Astrocyte (in vitro differentiated cells and primary cell): Measurements from ENCODE around the gene RGPD3. TPM values are rescaled to one million over a fixed set of nuclear protein-coding genes. Genes with fewer than 3 reads are reported as not detected.

ENCODE experiments used
- total RNA-seq: library from RNA; stranded (reverse); gene quantifications from 2 replicates; pipeline ENCODE4 v1.2.1, GENCODE V29; 2021

The RGPD3 gene
- total RNA-seq, 1 donor from 2014 or later: 0.16 TPM

Other genes with a start within 250 kb of the RGPD3 start
- gene CD8B2, start 19.0 kb upstream of the RGPD3 start, total RNA-seq: not detected in 2 replicates